Esophagus muscularis mucosa (tissue), 4 donors: ENCODE measurements around the gene SNX20.

Experiments
- EP300 ChIP-seq: sonication (generic); formaldehyde crosslinking; IDR thresholded peaks from one replicate; pipeline ENCODE4 v1.6.1; 2017; ENCODE audit warnings: antibody characterized with exemption
- POLR2A ChIP-seq: fragments of 450-650 bp; IDR thresholded peaks from one replicate; pipeline ENCODE4 v1.6.1; 2017; ENCODE audit warnings: antibody characterized with exemption, moderate library complexity, mild to moderate bottlenecking, low read depth
- POLR2AphosphoS5 ChIP-seq, 2 donors: sonication (generic); formaldehyde crosslinking; IDR thresholded peaks; one replicate each; pipeline ENCODE4 v1.6.1; 2017; ENCODE audit warnings: antibody characterized with exemption in 2 of 2
- TF ChIP-seq, protein P1 (sequence below), 3 experiments: fragments of 200-600 bp in 2 of 3; fragments of 450-650 bp in 1 of 3; sonication (generic) in 2 of 3; IDR thresholded peaks; one replicate each; pipeline ENCODE4 v1.5.1; 2017 to 2019; ENCODE audit warnings: antibody characterized with exemption in 3 of 3, mild to moderate bottlenecking in 2 of 3, moderate library complexity in 1 of 3

DNA sequence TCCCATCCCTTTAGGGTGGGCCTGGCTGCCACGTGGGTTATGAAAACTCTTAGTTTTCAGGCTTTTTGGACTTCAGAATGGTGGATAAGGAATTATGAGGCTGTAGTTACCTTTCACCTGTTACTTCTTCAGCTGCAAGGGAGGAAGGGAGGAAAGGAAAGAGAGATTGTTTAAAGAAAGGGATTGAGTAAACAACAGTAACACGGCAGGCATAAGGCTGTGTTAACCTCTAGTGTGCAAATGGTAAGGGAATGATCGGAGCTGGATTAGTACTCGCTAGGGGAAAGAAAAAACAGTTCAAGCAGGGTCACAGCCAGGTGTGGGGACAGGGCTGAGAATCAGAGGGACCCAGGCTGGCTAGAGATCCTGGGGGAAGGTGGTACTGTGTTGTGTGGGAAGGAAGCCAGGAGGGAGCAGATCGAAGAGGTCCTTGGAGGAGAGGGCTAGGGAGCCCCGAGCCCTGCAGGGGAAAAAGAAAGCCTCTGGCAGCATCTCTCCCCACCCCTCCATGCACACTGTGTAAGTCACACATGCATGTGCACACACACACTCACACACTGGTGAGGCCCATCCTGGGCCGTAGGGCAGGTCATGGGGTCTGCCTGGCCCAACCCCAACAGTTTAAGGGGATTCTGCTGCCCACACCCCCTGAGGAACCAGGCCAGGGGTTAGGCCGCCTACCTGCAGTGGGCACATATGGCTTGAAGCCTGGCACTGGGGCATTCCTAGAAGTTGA is 49.7 kb downstream of the SNX20 start:
- no peak for TF ChIP-seq POLR2AphosphoS5 (IDR thresholded peaks at IDR 0.05)
- TF ChIP-seq, protein P1, sequence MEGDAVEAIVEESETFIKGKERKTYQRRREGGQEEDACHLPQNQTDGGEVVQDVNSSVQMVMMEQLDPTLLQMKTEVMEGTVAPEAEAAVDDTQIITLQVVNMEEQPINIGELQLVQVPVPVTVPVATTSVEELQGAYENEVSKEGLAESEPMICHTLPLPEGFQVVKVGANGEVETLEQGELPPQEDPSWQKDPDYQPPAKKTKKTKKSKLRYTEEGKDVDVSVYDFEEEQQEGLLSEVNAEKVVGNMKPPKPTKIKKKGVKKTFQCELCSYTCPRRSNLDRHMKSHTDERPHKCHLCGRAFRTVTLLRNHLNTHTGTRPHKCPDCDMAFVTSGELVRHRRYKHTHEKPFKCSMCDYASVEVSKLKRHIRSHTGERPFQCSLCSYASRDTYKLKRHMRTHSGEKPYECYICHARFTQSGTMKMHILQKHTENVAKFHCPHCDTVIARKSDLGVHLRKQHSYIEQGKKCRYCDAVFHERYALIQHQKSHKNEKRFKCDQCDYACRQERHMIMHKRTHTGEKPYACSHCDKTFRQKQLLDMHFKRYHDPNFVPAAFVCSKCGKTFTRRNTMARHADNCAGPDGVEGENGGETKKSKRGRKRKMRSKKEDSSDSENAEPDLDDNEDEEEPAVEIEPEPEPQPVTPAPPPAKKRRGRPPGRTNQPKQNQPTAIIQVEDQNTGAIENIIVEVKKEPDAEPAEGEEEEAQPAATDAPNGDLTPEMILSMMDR (IDR thresholded peaks at IDR 0.05) = no peak
- TF ChIP-seq POLR2A = no peak
- no peak for TF ChIP-seq EP300
